Measurements from ENCODE around the gene MSTN.
"Not testable (repeated sequence)": the region's sequence is repeated elsewhere in the genome, so short reads cannot be mapped to it uniquely, and the experiment has no call there.

Gene MSTN

GRCh38 chr2:190063624-190064023, 1.1 kb upstream of the MSTN start:
- no peak for DNase-seq (ENCODE audit: low read depth)

GRCh38 chr2:190062053-190062452, 476 bp downstream of the MSTN start:
- DNase-seq (ENCODE audit: low read depth) = no peak

GRCh38 chr2:190060626-190061025, 1.9 kb downstream of the MSTN start:
- no peak for DNase-seq (ENCODE audit: low read depth)

- DNase-seq (ENCODE audit: low read depth) = no peak
Observed at GRCh38 chr2:190060019-190060418, 2.5 kb downstream of the MSTN start.

- no peak for DNase-seq (ENCODE audit: low read depth)
Observed at GRCh38 chr2:190053426-190053825, 9.1 kb downstream of the MSTN start.

- no peak for DNase-seq (ENCODE audit: low read depth)
Observed at GRCh38 chr2:190052307-190052706, 10.2 kb downstream of the MSTN start.

GRCh38 chr2:190051223-190051622, 11.3 kb downstream of the MSTN start:
- no peak for DNase-seq (ENCODE audit: low read depth)

- DNase-seq (ENCODE audit: low read depth) = no peak
Observed at GRCh38 chr2:190050001-190050400, 12.5 kb downstream of the MSTN start.

GRCh38 chr2:190044866-190045265, 17.7 kb downstream of the MSTN start:
- no peak for DNase-seq (ENCODE audit: low read depth)

- no peak for DNase-seq (ENCODE audit: low read depth)
Observed at GRCh38 chr2:190043441-190043840, 19.1 kb downstream of the MSTN start.

- no peak for DNase-seq (ENCODE audit: low read depth)
Observed at GRCh38 chr2:190036071-190036470, 26.5 kb downstream of the MSTN start.

- not testable (repeated sequence) for DNase-seq (ENCODE audit: low read depth)
Observed at GRCh38 chr2:190034417-190034816, 28.1 kb downstream of the MSTN start.

GRCh38 chr2:190031969-190032618, 30.4 kb downstream of the MSTN start:
- DNase-seq (ENCODE audit: low read depth) = no peak

- no peak for DNase-seq (ENCODE audit: low read depth)
Observed at GRCh38 chr2:190023860-190024259, 38.7 kb downstream of the MSTN start.

GRCh38 chr2:190020720-190021119, 41.8 kb downstream of the MSTN start:
- no peak for DNase-seq (ENCODE audit: low read depth)

- no peak for DNase-seq (ENCODE audit: low read depth)
Observed at GRCh38 chr2:190017837-190018236, 44.7 kb downstream of the MSTN start.

- not testable (repeated sequence) for DNase-seq (ENCODE audit: low read depth)
Observed at GRCh38 chr2:190015969-190016368, 46.6 kb downstream of the MSTN start.

Measured in stimulated activated CD8-positive, alpha-beta memory T cell treated with anti-CD3 and anti-CD28 coated beads, Interleukin-15, amount 100 ng/mL, for 24 hours (primary cell).